GM19238 (cell line): ENCODE measurements around the gene CSHL1.
A peak's percentile ranks its signal among the peaks of the same experiment; 100 is the strongest.
"Not testable (repeated sequence)": the region's sequence is repeated elsewhere in the genome, so short reads cannot be mapped to it uniquely, and the experiment has no call there.

ENCODE experiments used
- DNase-seq: peaks from one replicate; pipeline ENCODE4 v3.0.0; 2011; ENCODE audit warnings: low spot score; ENCODE audit not compliant: insufficient read length

Gene CSHL1

DNA sequence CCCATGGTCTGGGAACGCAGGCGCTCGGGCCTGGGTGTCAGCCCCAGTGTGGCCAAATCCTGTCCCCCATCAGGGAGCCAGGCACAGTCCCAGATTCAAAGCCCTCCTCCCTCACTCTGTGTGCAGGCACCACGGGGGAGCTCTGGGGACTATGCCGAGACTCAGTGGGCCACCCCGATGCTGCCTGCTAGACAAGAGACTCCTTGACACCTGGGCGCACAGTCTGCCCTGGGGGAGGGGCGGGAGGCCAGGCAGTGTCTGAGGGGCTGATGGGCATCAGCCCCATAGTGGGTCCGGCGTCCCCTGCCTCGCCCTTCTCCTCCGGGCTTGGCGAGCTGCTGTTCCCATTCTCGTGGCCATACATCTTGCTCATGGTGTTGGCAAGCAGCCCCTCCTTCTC, 29.5 kb upstream of the CSHL1 start:
- DNase-seq = no peak

DNA sequence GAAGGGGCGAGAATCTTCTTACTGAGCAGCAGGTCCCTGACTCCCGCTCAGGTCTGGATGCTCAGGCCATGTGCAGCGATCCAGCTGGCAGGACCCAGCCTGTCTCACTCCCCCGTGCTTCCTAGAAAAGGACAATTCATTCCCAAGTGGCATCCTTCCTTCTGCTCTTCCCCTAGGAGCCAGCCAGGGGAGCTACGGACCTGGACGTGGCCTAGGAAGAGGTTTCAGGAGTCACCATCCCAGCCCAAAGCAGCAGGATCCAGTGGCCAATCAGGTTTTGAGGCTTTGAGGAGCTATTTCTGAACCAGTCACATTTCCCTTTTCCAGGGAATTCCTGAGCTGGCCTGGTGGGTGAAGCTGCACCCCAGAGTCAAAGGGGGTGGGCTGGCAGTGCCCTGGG, 28.8 kb upstream of the CSHL1 start:
- DNase-seq = no peak

GRCh38 chr17:63939401-63939800, 28.3 kb upstream of the CSHL1 start:
- no peak for DNase-seq

DNA sequence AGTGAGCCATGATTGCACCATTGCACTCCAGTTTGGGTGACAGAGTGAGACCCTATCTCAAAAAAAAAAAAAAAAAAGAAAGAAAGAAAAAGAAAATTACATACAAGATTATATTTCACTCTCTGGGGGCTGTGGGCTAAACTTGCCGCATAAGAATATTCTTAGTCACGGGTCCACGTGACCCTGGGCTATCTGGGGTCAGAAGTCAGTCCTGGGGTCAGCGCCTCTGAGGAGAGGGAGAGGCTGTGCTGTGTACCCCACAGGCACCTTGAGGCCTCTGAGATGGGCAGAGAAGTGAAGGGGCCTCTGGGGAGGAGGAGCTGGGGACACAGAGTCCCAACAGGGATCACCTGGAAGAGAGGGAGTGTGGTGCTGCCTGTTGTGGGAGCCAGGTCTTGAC, 26.9 kb upstream of the CSHL1 start:
- DNase-seq = no peak

DNA sequence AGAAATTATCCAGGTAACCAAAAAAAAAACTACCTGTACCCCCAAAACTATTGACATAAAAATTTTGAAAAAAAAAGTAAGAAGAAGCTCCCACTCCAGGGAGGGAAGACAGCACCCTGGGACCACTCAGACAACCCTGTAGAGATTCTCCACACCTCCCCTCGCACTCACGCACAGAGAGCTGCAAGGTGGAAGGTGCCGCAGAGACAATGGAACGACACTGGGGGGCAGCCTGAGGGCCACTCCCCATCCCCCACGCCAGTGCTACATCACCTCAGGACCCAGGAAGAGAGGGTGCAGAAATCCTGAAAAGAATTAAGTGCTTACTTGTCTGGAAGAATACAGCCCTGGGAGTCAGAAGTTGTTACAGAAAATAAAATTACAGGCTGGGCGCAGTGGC, 26.3 kb upstream of the CSHL1 start:
- no peak for DNase-seq

GRCh38 chr17:63934183-63935112, 23.4 kb upstream of the CSHL1 start:
- no peak for DNase-seq

DNA sequence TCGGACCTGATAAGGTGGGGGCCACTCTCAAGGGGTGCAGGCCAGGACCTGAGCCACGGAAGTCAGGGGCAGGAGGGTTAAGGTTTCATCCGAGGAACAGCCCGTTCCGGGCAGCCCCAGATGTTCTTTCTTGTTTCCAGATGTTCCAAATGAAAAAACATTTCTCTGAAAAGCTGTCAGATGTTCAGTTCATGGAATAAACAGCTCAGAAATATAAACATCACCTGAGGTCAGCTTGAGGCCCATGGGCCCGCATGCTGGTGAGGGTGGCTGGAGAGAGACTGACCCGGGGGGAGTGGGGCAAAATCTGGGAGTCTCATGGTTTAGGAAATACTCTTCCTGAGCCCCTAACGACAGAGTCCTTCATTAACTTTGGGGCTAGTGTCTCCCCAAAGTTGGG, 22.5 kb upstream of the CSHL1 start:
- DNase-seq = no peak

DNA sequence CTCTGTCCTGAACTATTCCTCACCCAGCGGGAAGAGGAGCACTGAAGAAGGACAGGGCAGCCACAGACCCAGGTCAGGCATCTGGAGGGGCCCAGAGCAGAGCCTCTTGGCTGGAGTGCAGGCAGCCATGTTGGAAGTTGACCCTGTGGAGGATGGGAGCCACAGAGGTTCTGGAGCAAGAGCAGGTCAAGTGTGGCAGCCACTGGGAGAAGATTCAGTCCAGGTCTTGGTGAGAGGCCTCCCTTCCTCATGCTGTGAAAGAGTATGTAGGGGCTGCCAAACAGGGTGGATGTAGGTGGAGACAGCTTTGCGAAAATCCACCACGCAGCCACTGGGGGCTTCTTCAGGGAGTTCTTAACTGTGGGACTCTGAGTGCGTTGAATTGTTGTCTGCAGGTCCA, 21.7 kb upstream of the CSHL1 start:
- DNase-seq = no peak

GRCh38 chr17:63931981-63932561, 21.0 kb upstream of the CSHL1 start, which contains the start of gene CD79B:
TSS of gene CD79B (minus strand) at chr17:63932331. CDS start at chr17:63932261, 70 bp downstream.
- peak; percentile 97 for DNase-seq

DNA sequence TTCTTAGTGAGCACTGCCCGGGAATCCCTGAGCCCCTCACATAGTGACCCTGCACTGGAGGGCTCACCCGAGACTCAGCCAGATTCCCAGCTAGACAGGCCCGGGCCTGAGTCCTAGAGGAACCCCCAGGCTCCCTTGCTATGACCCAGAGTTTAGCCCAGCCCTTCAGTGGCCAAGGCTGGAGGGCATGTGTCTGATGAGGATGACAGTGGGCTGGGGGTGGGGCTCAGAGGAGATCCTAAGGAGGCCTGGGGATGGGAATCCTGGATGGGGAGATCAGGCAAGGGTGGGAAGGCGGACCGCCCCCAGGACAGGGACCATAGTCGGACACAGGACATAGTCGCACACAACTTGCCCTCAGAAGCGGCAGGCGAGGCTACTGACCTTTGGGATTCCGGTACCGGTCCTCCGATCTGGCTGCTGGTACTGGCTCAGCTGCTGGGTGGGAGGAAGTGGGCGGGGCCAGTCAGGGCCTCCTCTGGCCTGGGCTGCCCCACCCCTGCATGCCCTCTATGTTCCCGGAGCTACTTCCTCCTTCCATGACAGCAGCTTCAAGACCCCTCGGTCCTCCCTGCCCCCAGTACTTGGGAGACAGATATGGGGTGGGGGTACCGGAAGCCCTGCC, 20.0 kb upstream of the CSHL1 start:
- DNase-seq = peak; percentile 84

GRCh38 chr17:63929860-63930766, 19.1 kb upstream of the CSHL1 start:
- DNase-seq = no peak

GRCh38 chr17:63928966-63929695, 18.1 kb upstream of the CSHL1 start:
- DNase-seq = no peak

DNA sequence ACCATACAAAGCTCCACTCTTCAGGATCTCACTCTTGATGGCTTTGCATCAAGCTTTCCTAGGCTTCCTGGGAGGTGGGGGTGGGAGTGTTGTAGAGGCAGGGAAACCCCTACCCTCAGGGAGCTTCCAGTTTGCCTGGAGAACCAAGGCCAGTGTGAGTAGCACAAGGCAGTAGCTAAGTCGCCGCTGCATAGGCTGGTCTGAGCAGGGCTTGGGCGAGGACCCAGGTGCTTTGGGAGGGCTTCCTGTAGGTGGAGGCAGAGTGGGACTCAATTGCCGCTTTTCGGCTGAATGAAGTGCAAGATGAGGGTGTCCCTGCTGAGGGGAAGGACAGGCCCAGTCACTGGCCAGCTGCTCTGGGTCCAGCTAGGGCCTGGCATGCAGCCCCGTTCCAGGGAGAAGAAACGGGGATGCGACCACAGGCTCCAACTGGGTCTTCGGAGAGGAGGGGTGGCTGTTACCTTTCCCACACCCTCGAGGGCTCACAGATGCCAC, 17.2 kb upstream of the CSHL1 start:
- no peak for DNase-seq

- DNase-seq = no peak
Measured at GRCh38 chr17:63927464-63928171, 16.6 kb upstream of the CSHL1 start.

- DNase-seq = no peak
Measured at GRCh38 chr17:63926164-63926563, 15.1 kb upstream of the CSHL1 start.

- DNase-seq = no peak
Measured at GRCh38 chr17:63925615-63926014, 14.6 kb upstream of the CSHL1 start.

- not testable (repeated sequence) for DNase-seq
Measured at GRCh38 chr17:63922402-63922801, 11.3 kb upstream of the CSHL1 start.

DNA sequence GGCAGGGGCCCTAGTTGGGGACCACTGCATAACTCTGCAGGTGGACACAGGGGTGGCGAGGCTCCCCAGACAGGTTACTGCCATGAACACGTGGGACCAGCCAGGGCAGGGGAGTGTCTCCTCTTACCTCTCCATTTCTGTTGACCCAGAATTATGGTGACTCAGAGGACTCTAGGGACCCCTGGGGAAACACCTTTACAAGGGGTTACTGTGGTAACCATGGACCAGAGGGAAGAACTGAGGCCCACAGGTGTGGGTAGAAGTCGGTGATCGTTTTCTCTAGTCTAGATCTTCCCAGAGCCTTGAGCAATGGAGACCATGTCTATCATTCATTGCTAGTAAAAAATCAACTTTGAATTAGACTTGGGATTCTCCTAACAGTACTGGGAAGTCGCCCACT, 9.7 kb upstream of the CSHL1 start:
- not testable (repeated sequence) for DNase-seq

DNA sequence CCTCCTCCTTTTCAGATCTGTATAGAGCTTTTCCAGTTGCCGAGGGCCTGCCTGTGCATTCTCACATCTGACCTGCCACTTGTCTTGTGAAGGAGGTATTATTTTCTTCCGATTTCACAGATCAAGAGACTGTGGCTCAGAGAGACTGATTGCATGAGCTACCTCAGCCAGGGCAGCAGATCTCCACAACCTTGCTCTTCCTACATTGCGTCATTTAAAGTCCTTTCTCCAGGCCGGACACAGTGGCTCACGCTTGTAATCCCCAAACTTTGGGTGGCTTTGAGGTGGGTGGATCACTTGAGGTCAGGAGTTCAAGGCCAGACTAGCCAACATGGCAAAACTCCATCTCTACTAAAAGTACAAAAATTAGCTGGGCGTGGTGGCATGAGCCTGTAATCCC, 9.0 kb upstream of the CSHL1 start:
- DNase-seq = not testable (repeated sequence)

GRCh38 chr17:63919311-63919723, 8.3 kb upstream of the CSHL1 start:
- peak; percentile 78 for DNase-seq
